Measurements from ENCODE around the gene LAMP2. TPM values are rescaled to one million over a fixed set of nuclear protein-coding genes. Genes with fewer than 3 reads are reported as not detected.
"Not testable (repeated sequence)": the region's sequence is repeated elsewhere in the genome, so short reads cannot be mapped to it uniquely, and the experiment has no call there.

Gene LAMP2
- total RNA-seq, 1 experiment from 2014 or later: 143 TPM

GRCh38 chrX:120469657-120470056 is 561 bp upstream of the LAMP2 start:
- H3K36me3 ChIP-seq; H3K9me3 ChIP-seq (replicated peaks); DNase-seq; H3K27me3 ChIP-seq; H3K4me1 ChIP-seq; H3K27ac ChIP-seq: not testable (repeated sequence)
- peak overlapping the region; percentile 72 for H3K4me3 ChIP-seq

- H3K4me3 ChIP-seq: peak overlapping the region; percentile 72
- peak in 1 of 2 experiments; percentile 6 for DNase-seq
- no peaks in the 10 kb centered on the region; the same call in 1 of the 2 replicates for H3K27me3 ChIP-seq
- peak overlapping the region; percentile 93 for H3K27ac ChIP-seq
- no peaks in the 10 kb centered on the region for H3K9me3 ChIP-seq (replicated peaks)
- H3K36me3 ChIP-seq: no peaks in the 10 kb centered on the region
- H3K4me1 ChIP-seq: peaks cover 6% of the 10 kb centered on the region; the same call in 1 of the 2 replicates
Measured at GRCh38 chrX:120468479-120468824, 644 bp downstream of the LAMP2 start.

GRCh38 chrX:120468071-120468470 is 1.0 kb downstream of the LAMP2 start:
- Histone ChIP-seq H3K36me3 (no peaks in the 10 kb centered on the region), H3K9me3 (replicated peaks) (no peaks in the 10 kb centered on the region), H3K4me1 (peaks cover 6% of the 10 kb centered on the region; the same call in 1 of the 2 replicates), H3K27me3 (no peaks in the 10 kb centered on the region; the same call in 1 of the 2 replicates), H3K4me3 (peak overlapping the region; percentile 72), H3K27ac (peak overlapping the region; percentile 93)
- no peak for DNase-seq

GRCh38 chrX:120464411-120464810 is 4.7 kb downstream of the LAMP2 start:
- Histone ChIP-seq H3K27ac (no peak overlapping the region), H3K4me3 (no peak overlapping the region), H3K9me3 (replicated peaks) (no peaks in the 10 kb centered on the region), H3K27me3 (no peaks in the 10 kb centered on the region), H3K36me3 (no peaks in the 10 kb centered on the region), H3K4me1 (peaks cover 6% of the 10 kb centered on the region; the same call in 1 of the 2 replicates)
- peak; percentile 13 to 30 for DNase-seq

- Histone ChIP-seq H3K36me3 (no peaks in the 10 kb centered on the region), H3K4me1 (peaks cover 8% of the 10 kb centered on the region), H3K27ac (no peak overlapping the region), H3K4me3 (no peak overlapping the region), H3K9me3 (replicated peaks) (no peaks in the 10 kb centered on the region), H3K27me3 (no peaks in the 10 kb centered on the region)
- peak in 1 of 2 experiments; percentile 26 for DNase-seq
Measured at GRCh38 chrX:120463241-120463640, 5.9 kb downstream of the LAMP2 start.

- H3K9me3 ChIP-seq (replicated peaks): no peaks in the 10 kb centered on the region
- H3K4me3 ChIP-seq: no peak overlapping the region
- H3K36me3 ChIP-seq: no peaks in the 10 kb centered on the region
- no peak overlapping the region for H3K27ac ChIP-seq
- no peaks in the 10 kb centered on the region for H3K27me3 ChIP-seq
- H3K4me1 ChIP-seq: peaks cover 15% of the 10 kb centered on the region
- no peak for DNase-seq
Measured at GRCh38 chrX:120462370-120462769, 6.7 kb downstream of the LAMP2 start.

GRCh38 chrX:120459309-120459708 is 9.8 kb downstream of the LAMP2 start:
- Histone ChIP-seq H3K4me3 (no peak overlapping the region), H3K9me3 (replicated peaks) (no peaks in the 10 kb centered on the region), H3K4me1 (peaks cover 18% of the 10 kb centered on the region), H3K27ac (no peak overlapping the region), H3K36me3 (peaks cover 15% of the 10 kb centered on the region), H3K27me3 (no peaks in the 10 kb centered on the region)
- DNase-seq: peak in 1 of 2 experiments; percentile 42

GRCh38 chrX:120457766-120458180 is 11.3 kb downstream of the LAMP2 start:
- H3K4me3 ChIP-seq: no peak overlapping the region

GRCh38 chrX:120456973-120457372 is 12.1 kb downstream of the LAMP2 start:
- peaks cover 16% of the 10 kb centered on the region for H3K4me1 ChIP-seq
- peaks cover 25% of the 10 kb centered on the region for H3K36me3 ChIP-seq
- no peaks in the 10 kb centered on the region for H3K9me3 ChIP-seq (replicated peaks)
- H3K27ac ChIP-seq: no peak overlapping the region
- DNase-seq: no peak
- H3K4me3 ChIP-seq: no peak overlapping the region
- no peaks in the 10 kb centered on the region for H3K27me3 ChIP-seq

More at GRCh38 chrX:120457766-120458180, 11.3 kb downstream of the LAMP2 start:
- DNase-seq: peak in 1 of 2 experiments; percentile 49
- Histone ChIP-seq H3K27ac (no peak overlapping the region), H3K9me3 (replicated peaks) (no peaks in the 10 kb centered on the region), H3K36me3 (peaks cover 25% of the 10 kb centered on the region), H3K4me1 (peaks cover 16% of the 10 kb centered on the region), H3K27me3 (no peaks in the 10 kb centered on the region)

- no peak overlapping the region for H3K4me3 ChIP-seq
- no peaks in the 10 kb centered on the region for H3K27me3 ChIP-seq
- no peak for DNase-seq
- H3K9me3 ChIP-seq (replicated peaks): no peaks in the 10 kb centered on the region
- peaks cover 30% of the 10 kb centered on the region for H3K36me3 ChIP-seq
- H3K27ac ChIP-seq: no peak overlapping the region
- H3K4me1 ChIP-seq: peaks cover 16% of the 10 kb centered on the region
Measured at GRCh38 chrX:120453985-120454384, 15.1 kb downstream of the LAMP2 start.

- Histone ChIP-seq H3K4me3 (no peak overlapping the region), H3K27ac (no peak overlapping the region), H3K27me3 (no peaks in the 10 kb centered on the region), H3K9me3 (replicated peaks) (no peaks in the 10 kb centered on the region), H3K36me3 (peaks cover 47% of the 10 kb centered on the region), H3K4me1 (peaks cover 4% of the 10 kb centered on the region)
- DNase-seq: peak in 1 of 2 experiments; percentile 42
Measured at GRCh38 chrX:120452131-120452530, 17.0 kb downstream of the LAMP2 start.

- Histone ChIP-seq H3K36me3 (peaks cover 56% of the 10 kb centered on the region), H3K9me3 (replicated peaks) (no peaks in the 10 kb centered on the region), H3K27ac (no peak overlapping the region), H3K4me1 (no peaks in the 10 kb centered on the region), H3K4me3 (no peak overlapping the region), H3K27me3 (no peaks in the 10 kb centered on the region)
- DNase-seq: peak in 1 of 2 experiments; percentile 36
Measured at GRCh38 chrX:120450163-120450562, 18.9 kb downstream of the LAMP2 start.

- H3K27me3 ChIP-seq: no peaks in the 10 kb centered on the region
- DNase-seq: no peak
- no peak overlapping the region for H3K4me3 ChIP-seq
- no peaks in the 10 kb centered on the region for H3K4me1 ChIP-seq
- H3K36me3 ChIP-seq: peaks cover 52% of the 10 kb centered on the region
- H3K9me3 ChIP-seq (replicated peaks): no peaks in the 10 kb centered on the region
- H3K27ac ChIP-seq: no peak overlapping the region
Measured at GRCh38 chrX:120446498-120446897, 22.6 kb downstream of the LAMP2 start.

- H3K27me3 ChIP-seq: no peaks in the 10 kb centered on the region
- no peaks in the 10 kb centered on the region for H3K9me3 ChIP-seq (replicated peaks)
- no peaks in the 10 kb centered on the region for H3K4me1 ChIP-seq
- no peak overlapping the region for H3K27ac ChIP-seq
- peaks cover 48% of the 10 kb centered on the region for H3K36me3 ChIP-seq
- no peak overlapping the region for H3K4me3 ChIP-seq
- no peak for DNase-seq
Measured at GRCh38 chrX:120439921-120440320, 29.2 kb downstream of the LAMP2 start.

- no peak overlapping the region for H3K4me3 ChIP-seq
- DNase-seq: no peak
- no peak overlapping the region for H3K27ac ChIP-seq
- no peaks in the 10 kb centered on the region for H3K27me3 ChIP-seq
- H3K36me3 ChIP-seq: 0 out of 2 replicates have a peak, but pooled peaks cover 3% of the 10 kb centered on the region
- no peaks in the 10 kb centered on the region for H3K9me3 ChIP-seq (replicated peaks)
- H3K4me1 ChIP-seq: peaks cover 26% of the 10 kb centered on the region
Measured at GRCh38 chrX:120429776-120430540, 39.1 kb downstream of the LAMP2 start.

- Histone ChIP-seq H3K4me3 (no peak overlapping the region), H3K27ac (no peak overlapping the region), H3K9me3 (replicated peaks) (no peaks in the 10 kb centered on the region), H3K36me3 (no peaks in the 10 kb centered on the region), H3K27me3 (no peaks in the 10 kb centered on the region), H3K4me1 (peaks cover 26% of the 10 kb centered on the region)
- DNase-seq: peak in 1 of 2 experiments; percentile 33
Measured at GRCh38 chrX:120428309-120428708, 40.8 kb downstream of the LAMP2 start.

Data from SJCRH30 (cell line).